NCI-H1105 (cell line): Measurements from ENCODE around the gene DRC7.
"Not testable (repeated sequence)": the region's sequence is repeated elsewhere in the genome, so short reads cannot be mapped to it uniquely, and the experiment has no call there.

Source experiments
- DNase-seq: peaks from one replicate; lab custom pipeline; 2025; lab: John Stamatoyannopoulos, UW

DRC7 gene

GRCh38 chr16:57762365-57763040, 67.9 kb downstream of the DRC7 start:
- no peak for DNase-seq

GRCh38 chr16:57763285-57764005, 68.8 kb downstream of the DRC7 start:
- no peak for DNase-seq

- DNase-seq, result no peak
These were observed 69.4 kb downstream of the DRC7 start for GRCh38 chr16:57764006-57764340.

- DNase-seq, result no peak
These were observed 69.9 kb downstream of the DRC7 start for GRCh38 chr16:57764341-57765159.

DNA sequence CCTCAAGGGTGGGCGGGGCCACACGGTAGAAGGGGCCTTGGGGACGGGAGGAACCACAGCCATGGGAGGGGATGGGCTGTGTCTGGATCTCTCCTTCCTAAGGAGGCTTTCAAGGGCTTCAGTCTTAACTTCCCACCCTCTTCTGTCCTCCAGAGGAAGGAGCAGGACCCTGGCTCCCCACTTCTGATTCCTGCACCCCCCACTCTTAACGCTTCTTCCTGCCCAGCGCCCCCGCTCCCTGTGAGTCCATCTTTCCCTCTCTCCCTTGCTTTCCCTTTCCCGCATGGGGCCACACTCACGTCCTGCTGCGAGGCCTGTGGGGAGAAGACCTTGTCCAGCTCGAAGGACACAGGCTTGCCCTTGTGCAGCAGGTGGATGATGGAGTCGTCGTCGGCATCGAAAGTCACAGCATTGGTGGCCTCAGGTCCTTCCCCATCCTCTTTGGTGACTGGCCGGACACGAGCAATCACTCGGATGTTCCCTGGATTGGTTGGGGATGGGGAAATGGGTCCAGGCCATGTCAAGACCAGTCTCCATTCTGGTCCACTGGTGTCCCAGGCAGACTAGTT, 70.6 kb downstream of the DRC7 start:
- DNase-seq, result no peak

DNA sequence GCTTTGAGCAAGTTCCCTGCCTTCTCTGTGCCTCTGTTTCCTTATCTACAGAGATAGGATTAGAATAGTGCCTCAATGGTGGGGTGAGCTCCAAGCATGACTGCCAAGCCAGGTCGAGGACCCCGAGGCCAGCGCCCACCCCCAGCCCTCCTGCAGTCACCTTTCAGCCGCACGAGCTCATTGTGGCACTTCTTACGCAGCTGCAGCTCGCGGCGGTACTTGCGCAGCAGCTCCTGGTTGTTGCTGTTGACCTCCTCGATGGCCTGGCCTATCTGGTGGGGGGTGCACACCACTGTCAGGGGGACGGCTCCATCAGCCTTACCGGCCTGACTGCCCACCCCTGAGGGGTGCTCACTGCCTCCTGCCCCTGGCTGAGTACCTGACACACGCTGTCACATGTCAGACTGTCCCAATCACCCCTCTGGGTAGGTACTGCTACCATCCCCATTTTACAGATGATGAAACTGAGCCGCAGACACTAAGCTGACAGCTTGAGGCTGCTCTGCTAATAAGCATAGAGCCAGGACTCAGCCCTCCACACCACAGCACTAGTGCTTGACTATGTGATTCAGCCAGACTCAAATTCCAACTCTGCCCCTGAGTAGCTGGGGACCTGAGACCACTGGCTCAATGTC, 72.2 kb downstream of the DRC7 start:
- no peak for DNase-seq

- DNase-seq, result no peak
These were observed 75.0 kb downstream of the DRC7 start for GRCh38 chr16:57769541-57770145.

DNA sequence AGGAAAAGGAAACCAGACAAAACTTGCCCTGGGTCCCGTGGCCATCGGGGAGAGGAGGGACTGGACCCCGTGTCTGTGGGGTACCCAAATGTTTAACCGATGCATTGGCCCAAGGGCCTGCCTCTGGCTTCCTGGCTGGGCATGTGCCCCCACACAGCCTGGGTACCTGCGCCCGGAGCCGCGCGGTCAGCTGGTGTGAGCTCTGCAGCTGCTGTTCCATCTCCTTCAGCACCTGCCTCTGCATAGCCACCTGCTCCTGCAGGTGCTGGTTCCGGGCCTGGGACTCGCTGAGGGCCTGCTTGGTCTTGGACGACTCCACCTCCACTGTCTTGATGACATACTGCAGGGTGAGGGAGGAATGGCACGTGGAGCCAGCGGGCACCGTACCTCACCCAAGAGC, 75.8 kb downstream of the DRC7 start:
- no peak for DNase-seq

DNA sequence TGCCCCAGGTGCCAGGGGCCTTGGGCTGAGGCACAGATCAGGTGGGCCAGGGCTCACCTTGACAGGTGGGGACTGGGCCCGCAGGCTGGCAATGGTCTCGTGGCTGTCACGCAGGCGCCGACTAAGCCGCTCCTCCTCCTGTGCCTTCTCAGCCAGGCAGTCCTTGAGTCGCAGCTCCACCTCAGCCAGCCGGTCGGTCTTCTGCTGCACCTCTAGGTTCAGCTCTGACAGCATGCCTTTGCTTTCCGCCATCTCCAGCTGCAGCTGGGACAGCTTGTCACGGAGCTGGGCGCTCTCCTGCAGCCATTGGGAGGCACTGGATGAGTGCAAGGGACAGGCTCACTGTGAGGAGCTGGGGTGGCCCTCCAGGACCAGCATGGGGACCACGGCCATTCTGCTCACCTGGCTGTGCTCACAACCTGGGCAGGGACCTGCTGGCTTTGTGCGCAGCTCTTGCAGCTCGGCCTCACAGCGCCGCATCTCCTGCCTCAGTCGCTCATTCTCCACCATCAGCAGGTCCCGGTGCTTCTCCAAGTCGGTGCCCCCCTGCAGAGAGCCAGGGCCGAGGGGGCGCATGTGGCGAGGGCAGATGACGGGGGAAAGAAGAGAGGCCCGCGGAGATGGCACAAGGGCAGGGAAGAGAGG, 76.7 kb downstream of the DRC7 start:
- DNase-seq, result no peak

- DNase-seq, result no peak
These were observed 78.4 kb downstream of the DRC7 start for GRCh38 chr16:57773019-57773418.

GRCh38 chr16:57773655-57774295, 79.2 kb downstream of the DRC7 start:
- no peak for DNase-seq

- no peak for DNase-seq
These were observed 80.2 kb downstream of the DRC7 start for GRCh38 chr16:57774705-57775285.

GRCh38 chr16:57775661-57776469, 81.3 kb downstream of the DRC7 start:
- DNase-seq, result no peak

GRCh38 chr16:57778658-57779057, 84.1 kb downstream of the DRC7 start:
- no peak for DNase-seq

DNA sequence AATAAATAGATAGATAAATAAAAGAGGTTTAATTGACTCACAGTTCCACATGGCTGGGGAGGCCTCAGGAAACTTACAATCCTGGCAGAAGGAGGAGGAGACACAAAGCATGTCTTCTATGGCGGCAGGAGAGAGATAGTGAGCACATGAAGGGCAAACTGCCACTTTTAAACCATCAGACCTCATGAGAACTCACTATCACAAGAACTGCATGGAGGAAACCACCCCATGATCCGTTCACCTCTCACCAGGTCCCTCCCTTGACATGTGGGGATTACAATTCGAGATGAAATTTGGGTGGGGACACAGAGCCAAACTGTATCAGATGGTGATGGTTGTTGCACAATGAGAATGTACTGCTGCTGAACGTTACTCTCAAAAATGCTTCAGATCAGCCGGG, 85.2 kb downstream of the DRC7 start:
- DNase-seq, result not testable (repeated sequence)

GRCh38 chr16:57781349-57781740, 86.7 kb downstream of the DRC7 start:
- no peak for DNase-seq
